Measurements from ENCODE around the gene OBP2A. TPM values are rescaled to one million over a fixed set of nuclear protein-coding genes. Genes with fewer than 3 reads are reported as not detected.
"Not testable (repeated sequence)": the region's sequence is repeated elsewhere in the genome, so short reads cannot be mapped to it uniquely, and the experiment has no call there.

The OBP2A gene
- total RNA-seq, 4 donors from 2014 or later, result not detected

GRCh38 chr9:135525241-135526088 lies 20.5 kb upstream of the OBP2A start:
- DNase-seq, result no peak
- H3K4me3 ChIP-seq (replicated peaks in 1 of 3), result no peak overlapping the region
- TF ChIP-seq, protein P1, sequence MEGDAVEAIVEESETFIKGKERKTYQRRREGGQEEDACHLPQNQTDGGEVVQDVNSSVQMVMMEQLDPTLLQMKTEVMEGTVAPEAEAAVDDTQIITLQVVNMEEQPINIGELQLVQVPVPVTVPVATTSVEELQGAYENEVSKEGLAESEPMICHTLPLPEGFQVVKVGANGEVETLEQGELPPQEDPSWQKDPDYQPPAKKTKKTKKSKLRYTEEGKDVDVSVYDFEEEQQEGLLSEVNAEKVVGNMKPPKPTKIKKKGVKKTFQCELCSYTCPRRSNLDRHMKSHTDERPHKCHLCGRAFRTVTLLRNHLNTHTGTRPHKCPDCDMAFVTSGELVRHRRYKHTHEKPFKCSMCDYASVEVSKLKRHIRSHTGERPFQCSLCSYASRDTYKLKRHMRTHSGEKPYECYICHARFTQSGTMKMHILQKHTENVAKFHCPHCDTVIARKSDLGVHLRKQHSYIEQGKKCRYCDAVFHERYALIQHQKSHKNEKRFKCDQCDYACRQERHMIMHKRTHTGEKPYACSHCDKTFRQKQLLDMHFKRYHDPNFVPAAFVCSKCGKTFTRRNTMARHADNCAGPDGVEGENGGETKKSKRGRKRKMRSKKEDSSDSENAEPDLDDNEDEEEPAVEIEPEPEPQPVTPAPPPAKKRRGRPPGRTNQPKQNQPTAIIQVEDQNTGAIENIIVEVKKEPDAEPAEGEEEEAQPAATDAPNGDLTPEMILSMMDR (IDR thresholded peaks at IDR 0.05), result no peak
- TF ChIP-seq POLR2A (IDR thresholded peaks at IDR 0.05), result no peak
- H3K36me3 ChIP-seq, result no peaks in the 10 kb centered on the region
- intact Hi-C loops (cut with DNase I), result no loop called here
- H3K27ac ChIP-seq, result no peak overlapping the region
- H3K27me3 ChIP-seq, result no peaks in the 10 kb centered on the region
- WGBS, 2 donors, result 81 to 85% methylated on average over 18 to 19 of the region's 31 CpGs
- H3K4me1 ChIP-seq, result no peaks in the 10 kb centered on the region
- H3K9me3 ChIP-seq, result no peaks in the 10 kb centered on the region

DNA sequence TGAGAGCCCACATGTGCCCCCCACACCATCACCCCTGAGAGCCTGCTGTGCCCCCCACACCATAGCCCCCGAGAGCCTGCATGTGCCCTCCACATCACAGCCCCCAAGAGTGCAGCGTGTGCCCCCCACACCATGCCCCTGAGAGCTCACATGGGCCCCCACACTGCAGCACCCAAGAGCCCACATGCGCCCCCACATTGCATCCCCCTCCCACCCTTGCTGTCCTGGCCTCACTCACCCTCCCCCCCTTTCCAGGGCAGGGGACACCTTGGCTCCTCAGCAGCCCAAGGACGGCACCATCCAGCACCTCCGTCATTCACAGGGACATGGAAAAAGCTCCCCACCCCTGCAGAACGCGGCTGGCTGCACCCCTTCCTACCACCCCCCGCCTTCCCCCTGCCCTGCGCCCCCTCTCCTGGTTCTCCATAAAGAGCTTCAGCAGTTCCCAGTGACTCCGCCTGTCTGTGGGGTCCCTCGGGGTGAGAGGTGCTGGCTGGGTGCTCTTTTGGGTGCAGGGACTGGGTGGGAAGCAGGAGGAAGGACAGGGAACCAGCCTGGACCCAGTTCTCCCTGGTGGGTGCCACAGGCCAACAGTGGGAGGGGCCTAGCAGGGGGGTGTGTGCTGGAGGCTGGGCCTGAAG lies 19.7 kb upstream of the OBP2A start:
- Histone ChIP-seq H3K4me3 (replicated peaks in 1 of 3) (no peak overlapping the region), H3K4me1 (no peaks in the 10 kb centered on the region), H3K9me3 (no peaks in the 10 kb centered on the region), H3K27ac (no peak overlapping the region), H3K36me3 (no peaks in the 10 kb centered on the region), H3K27me3 (no peaks in the 10 kb centered on the region)
- DNase-seq, result no peak
- WGBS, 2 donors, result 47 to 63% methylated on average over 3 to 8 of the region's 11 CpGs
- no peak for TF ChIP-seq POLR2A (IDR thresholded peaks at IDR 0.05)
- TF ChIP-seq, protein P1 (IDR thresholded peaks at IDR 0.05), result no peak
- intact Hi-C loops (cut with DNase I), result no loop called here

- no peaks in the 10 kb centered on the region for H3K9me3 ChIP-seq
- TF ChIP-seq POLR2A (IDR thresholded peaks at IDR 0.05), result no peak
- TF ChIP-seq, protein P1 (IDR thresholded peaks at IDR 0.05), result no peak
- DNase-seq, result no peak
- H3K4me1 ChIP-seq, result no peaks in the 10 kb centered on the region
- H3K4me3 ChIP-seq (replicated peaks in 1 of 3), result no peak overlapping the region
- 64 to 80% methylated on average over 10 to 13 of the region's 30 CpGs for WGBS, 2 donors
- H3K36me3 ChIP-seq, result no peaks in the 10 kb centered on the region
- intact Hi-C loops (cut with DNase I), result no loop called here
- no peaks in the 10 kb centered on the region for H3K27me3 ChIP-seq
- H3K27ac ChIP-seq, result no peak overlapping the region
Observed at GRCh38 chr9:135526730-135527571, 19.0 kb upstream of the OBP2A start.

DNA sequence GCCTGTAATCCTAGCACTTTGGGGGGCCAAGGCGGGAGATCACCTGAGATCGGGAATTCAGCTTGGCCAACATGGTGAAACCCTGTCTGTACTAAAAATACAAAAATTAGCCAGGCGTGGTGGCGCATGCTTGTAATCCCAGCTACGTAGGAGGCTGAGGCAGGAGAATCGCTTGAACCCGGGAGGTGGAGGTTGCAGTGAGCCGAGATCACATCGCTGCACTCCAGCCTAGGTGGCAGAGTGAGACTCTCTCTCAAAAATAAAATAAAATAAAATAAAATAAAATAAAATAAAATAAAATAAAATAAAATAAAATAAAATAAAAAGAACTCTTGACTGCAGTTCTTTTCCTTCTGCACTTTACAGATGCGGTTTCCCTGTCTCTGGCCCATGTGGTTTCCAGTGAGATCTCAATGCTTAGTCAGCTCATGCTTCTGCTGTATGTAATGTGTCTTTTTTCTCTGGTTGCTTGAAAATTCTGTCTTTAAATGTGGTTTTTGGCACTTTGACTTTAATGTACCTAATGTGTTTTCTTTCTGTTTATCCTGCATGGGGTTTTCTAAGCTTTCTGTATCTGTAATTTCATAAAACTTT lies 17.0 kb upstream of the OBP2A start:
- H3K36me3 ChIP-seq; DNase-seq; intact Hi-C loops (cut with DNase I); H3K27ac ChIP-seq; H3K4me1 ChIP-seq; H3K9me3 ChIP-seq; H3K4me3 ChIP-seq (replicated peaks in 1 of 3); H3K27me3 ChIP-seq: not testable (repeated sequence)
- WGBS, 2 donors, result 89 to 93% methylated on average over 10 of the region's 10 CpGs

DNA sequence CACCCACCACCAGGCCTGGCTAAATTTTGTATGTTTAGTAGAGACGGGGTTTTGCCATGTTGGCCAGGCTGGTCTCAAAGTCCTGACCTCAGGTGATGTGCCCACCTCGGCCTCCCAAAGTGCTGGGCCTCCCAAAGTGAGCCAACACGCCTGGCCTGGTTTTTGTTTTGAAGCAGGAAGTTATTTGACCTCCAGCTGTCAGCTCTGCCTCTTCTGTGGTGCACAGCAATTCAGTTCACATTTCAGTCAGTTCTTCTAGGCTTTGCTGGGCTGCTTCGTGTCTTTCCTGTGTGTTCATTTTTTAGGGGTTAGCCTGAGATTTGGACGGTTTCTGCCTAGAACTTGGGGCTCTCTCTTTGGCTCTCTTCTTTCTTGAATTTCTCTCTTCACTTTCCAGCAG lies 15.8 kb upstream of the OBP2A start:
- H3K4me3 ChIP-seq (replicated peaks in 1 of 3), result no peak overlapping the region
- TF ChIP-seq, protein P1 (IDR thresholded peaks at IDR 0.05), result no peak
- TF ChIP-seq POLR2A (IDR thresholded peaks at IDR 0.05), result no peak
- DNase-seq, result no peak
- H3K4me1 ChIP-seq, result no peaks in the 10 kb centered on the region
- no peaks in the 10 kb centered on the region for H3K27me3 ChIP-seq
- no peaks in the 10 kb centered on the region for H3K9me3 ChIP-seq
- 68 to 79% methylated on average over 5 of the region's 5 CpGs for WGBS, 2 donors
- H3K36me3 ChIP-seq, result no peaks in the 10 kb centered on the region
- no peak overlapping the region for H3K27ac ChIP-seq
- intact Hi-C loops (cut with DNase I), result no loop called here
